ENCODE results near the gene HSD17B3.

GRCh38 chr9:96348261-96348660, 46.3 kb upstream of the HSD17B3 start:
- TF ChIP-seq CTCF (IDR thresholded peaks at IDR 0.05; ENCODE audit: insufficient read depth, low read length, poor library complexity, severe bottlenecking) (no peak), EZH2phosphoT487 (conservative IDR thresholded peaks at IDR 0.05; ENCODE audit: low read length) (no peak)

Data from SU-DHL-6 (cell line).